ENCODE measurements around the gene PTGER3.

GRCh38 chr1:70990469-70991253 is 57.0 kb downstream of the PTGER3 start:
- no peak for TF ChIP-seq CTCF (IDR thresholded peaks at IDR 0.05)
- TF ChIP-seq ZFX (IDR thresholded peaks at IDR 0.05; ENCODE audit: borderline replicate concordance), result no peak
